GM18519 (cell line): ENCODE data around the gene BPIFA1.

Source experiments
- ATAC-seq: cut with Tn5 transposase; IDR thresholded peaks from one replicate; pipeline ENCODE4 v1.9.1; 2021; ENCODE audit warnings: mild to moderate bottlenecking, moderate library complexity; ENCODE audit not compliant: unreplicated experiment, low FRiP score

The BPIFA1 gene

GRCh38 chr20:33235696-33236095, at the start of gene BPIFA1:
Gene BPIFA1 (plus strand): TSS chr20:33235996. CDS start chr20:33237712, 1,716 bp downstream.
- no peak for ATAC-seq

DNA sequence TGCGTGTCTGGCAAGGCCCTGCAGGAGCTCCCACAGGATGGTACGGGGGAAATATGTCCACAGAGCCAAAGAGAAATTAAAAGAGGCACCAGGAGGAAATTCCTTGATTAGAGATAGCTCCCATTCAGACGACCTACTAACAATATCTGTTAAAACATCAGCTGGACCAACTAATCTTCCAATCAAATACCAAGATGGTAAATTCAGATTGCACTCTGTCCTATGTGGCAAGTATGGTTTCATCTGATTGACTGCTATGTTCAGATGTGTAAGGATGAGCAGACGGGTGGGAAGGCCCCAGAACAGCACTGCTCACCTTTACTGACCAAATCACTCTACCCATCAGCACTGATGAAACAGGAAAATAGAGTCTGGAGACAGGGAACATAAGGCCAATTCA, 48.3 kb upstream of the BPIFA1 start:
- ATAC-seq: no peak

DNA sequence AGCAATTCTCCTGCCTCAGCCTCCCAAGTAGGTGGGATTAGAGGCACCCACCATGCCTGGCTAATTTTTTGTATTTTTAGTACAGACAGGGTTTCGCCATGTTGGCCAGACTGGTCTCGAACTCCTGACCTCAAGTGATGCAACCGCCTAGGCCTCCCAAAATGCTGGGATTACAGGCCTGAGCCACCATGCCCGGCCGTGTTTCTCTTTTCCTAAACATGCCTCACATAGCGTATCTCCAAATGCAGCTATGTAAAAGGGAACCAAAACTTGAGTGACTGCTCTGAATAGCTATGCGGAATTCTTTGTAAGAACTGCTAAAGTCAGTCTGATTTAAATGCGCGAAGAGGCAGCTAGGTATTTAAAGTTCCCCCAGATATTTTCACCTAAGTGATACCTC, 47.4 kb upstream of the BPIFA1 start:
- ATAC-seq: no peak

- ATAC-seq: no peak
Measured at GRCh38 chr20:33191484-33191883, 44.3 kb upstream of the BPIFA1 start.

GRCh38 chr20:33191955-33192354, 43.8 kb upstream of the BPIFA1 start:
- ATAC-seq: no peak

DNA sequence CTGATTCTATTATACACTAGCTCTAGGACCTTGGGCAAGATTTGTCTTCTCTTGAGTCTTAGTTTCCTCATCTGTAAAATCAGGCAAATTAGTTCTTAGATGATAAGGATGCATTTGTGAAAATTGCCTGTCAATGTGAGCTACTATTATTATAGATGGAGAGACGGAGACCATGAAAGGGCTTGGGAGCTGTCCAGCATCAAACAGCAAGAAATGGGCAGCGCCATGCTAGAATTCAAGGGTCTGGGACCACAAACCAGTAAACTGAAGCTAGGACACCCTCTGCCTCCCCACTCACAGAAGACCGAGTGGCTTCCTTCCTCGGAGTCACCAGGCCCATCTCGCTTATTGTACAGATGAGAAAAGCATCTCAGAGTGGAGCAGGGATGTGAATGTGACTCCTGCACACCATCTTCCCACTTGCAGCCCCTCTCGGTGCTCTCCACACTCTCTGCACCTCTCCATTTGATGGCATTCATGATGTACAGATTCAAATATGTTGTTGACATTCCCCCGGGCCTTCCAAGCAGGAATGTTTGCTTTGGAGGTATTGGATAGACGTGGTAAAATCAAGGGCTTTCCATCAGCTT, 42.8 kb upstream of the BPIFA1 start:
- no peak for ATAC-seq

DNA sequence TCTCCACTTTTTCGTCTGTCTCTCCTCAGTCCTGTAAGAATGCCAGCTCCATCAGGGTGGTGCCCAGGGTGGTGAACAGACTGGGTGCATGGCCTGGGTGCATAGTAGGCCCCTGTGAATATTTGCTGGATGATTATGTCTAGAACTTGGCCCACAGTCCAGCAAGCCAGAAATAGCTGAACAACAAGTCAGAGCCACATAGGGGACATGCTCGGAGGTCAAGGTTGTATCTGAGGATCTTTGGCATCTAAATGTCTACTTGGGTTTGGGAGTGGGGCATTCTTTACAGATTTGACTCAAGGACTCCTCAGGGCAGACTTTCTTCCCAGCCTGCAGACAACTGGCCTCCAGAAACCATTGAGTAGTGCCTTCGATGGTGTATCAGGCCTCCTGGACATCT, 36.8 kb upstream of the BPIFA1 start:
- ATAC-seq: no peak

- ATAC-seq: no peak
Measured at GRCh38 chr20:33202451-33202850, 33.3 kb upstream of the BPIFA1 start.

DNA sequence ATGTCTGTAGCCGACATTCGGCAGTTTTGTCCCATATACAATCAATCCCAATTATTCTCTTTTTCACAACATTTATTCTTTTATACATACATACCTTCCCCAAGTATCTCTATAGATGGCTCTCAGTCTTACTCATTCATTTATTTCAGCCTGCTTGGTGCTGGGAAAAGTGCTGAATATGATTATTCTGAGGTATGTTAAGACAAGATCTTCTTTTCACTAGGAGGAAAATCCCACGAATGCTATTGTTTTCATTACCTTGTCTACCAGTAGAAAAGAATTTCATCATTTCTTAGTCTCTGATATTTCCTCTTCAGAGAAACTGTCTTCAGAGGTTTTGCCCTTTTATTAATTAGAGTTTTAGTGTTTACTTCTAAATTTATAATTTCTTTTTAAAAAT, 32.4 kb upstream of the BPIFA1 start:
- ATAC-seq: no peak

DNA sequence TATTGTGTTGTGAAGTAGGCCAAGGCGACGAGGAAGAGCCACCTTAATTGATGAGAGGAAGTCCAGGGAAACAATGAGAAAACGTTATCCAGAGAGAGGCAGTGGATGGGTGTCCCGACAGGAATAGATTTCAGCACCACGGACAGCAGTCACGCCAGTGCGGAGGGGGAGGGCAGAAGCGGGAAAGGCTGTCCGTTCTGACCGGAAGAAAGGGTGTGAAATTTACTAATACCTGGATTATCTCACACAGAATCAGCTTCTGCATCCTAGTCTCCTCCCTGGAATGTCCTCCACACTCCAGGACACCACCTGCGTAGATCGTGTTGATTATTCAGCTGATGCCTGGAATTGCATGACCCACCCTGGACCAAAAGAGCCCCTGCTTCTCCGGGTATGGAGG, 26.0 kb upstream of the BPIFA1 start:
- no peak for ATAC-seq

DNA sequence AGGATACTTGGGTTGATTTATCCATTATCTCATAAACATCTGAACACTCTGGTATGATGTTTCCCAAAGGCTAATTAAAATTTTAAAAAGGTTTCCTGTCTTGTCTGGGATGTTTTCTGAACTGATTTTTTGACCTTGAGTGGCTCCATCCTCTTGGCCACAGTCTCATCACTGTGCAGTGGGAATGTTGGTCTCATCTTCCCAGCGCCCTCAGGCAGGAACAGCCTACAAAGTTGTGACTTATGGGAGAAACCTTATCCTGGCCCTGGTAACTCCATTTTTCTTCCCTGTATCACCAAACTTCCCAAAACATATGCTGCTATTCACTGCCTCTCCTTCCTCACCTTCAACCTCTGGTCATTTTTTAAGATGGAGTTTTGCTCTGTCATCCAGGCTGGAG, 25.4 kb upstream of the BPIFA1 start:
- no peak for ATAC-seq

DNA sequence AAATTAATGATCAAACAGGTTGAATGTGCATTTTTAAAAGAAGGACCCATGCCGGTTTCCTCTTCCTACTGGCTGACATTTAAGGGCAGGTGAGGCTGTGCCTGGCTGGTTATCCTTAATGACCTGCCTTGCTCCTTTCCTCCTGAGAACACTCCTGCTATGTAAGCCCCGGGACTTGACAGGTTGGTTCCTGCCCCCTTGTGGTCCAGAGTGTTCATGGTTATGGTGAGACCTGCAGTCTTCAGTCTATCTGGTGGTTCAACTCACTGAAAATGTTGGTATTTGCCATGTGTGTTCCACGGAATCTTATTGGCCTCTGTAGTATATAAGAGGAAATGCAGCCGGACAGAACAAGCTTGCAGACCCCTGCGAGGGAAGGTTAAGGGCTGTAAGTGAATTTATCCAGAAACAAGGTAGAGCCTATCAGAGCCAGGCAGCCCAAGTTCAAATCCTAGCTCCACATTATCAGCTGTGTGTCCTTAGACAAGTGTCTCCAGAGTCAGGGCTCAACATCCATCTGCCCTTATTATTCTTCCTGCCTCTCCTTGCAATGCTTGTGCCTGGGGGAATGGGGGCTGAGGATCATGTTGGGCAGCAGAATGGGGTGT, 23.9 kb upstream of the BPIFA1 start:
- no peak for ATAC-seq

DNA sequence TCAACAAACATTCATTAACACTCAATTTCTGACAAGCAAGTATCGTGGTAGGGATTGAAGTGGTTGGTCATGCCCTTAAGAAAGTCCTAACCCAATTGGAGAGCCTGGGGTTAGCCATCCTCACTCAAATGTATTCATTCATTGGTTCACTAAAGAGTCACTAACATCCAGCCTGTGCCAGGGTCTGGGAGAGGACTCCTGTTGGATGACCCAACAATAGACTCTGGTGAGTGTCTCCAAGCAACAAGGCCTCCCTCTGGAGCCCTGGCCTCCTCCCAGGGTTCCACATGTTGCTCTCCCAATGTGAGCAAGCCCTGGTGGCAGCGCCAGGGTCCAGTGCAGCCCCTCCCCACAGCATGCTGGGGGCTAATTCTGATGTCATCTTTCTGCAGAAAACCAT, 18.7 kb upstream of the BPIFA1 start, which contains the start of gene BPIFA3:
BPIFA3 (plus strand) TSS at position 301 of the 400 bp plus-strand sequence. CDS start 185 bp downstream, outside the sequence.
- no peak for ATAC-seq

DNA sequence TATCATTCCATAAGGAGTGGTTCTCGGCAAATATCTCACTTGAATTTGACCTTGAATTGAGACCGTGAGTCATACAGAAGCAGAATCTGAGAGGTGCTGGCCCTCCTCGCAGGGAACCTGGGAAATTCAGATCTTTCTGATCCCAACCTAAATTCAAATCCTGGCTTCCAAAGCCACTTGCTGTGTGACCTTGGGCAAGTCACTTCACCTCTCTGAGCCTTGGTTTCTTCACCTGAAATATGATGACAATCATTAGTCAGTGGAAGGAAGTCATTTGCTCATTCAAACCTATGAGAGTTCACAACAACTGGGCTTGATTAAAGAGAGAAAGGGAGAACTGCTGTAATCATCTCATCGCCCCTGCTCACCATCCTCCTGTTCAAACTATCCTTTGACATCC, 11.4 kb upstream of the BPIFA1 start:
- no peak for ATAC-seq

DNA sequence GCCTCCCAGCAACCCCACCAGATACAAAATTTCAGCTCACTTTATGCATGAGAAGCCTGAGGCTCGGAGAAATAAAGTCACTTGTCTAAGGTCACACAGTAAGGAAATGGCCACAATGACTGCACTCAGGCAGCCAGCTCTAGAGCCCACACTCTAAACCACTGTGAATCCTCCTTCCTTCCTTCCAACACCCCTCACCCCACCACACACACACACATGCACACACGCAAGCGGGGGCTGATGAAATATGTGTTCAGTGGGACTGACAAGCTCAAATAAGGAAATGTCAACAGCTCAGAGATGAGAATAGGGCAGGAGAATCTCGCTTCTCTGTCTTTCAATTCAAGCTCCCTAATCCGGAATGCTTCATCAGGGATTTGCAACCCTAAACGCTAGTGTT, 6.0 kb upstream of the BPIFA1 start:
- ATAC-seq: no peak

GRCh38 chr20:33231237-33231636, 4.6 kb upstream of the BPIFA1 start:
- no peak for ATAC-seq

DNA sequence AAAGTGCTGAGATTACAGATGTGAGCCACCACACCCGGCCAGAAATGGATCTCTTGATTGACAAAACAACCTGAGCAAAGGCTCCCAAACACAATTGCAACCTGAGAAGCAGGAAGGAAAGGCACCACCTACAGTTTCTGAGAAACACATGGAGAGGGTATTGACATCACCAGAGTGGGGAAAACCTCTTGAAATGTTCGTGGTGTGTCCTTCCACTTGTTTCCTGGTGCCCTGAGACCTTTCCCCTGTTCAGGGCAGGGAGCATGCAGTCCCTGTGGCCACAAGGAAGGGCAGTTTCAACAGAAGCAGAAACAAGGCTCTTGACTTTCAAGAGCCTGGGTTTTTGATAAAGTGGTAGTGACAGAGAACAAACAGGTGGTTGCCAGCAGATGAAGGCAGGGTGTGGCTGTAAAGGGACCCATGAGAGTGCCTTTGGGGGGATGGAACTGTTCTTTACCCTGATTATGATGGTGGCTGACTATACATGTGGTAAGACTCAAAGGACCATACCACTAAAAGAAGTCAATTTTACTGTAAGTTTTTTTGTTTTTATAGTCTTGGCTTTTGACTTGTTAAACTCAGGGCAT, 3.2 kb upstream of the BPIFA1 start:
- no peak for ATAC-seq

GRCh38 chr20:33233129-33233774, 2.5 kb upstream of the BPIFA1 start:
- ATAC-seq: no peak

DNA sequence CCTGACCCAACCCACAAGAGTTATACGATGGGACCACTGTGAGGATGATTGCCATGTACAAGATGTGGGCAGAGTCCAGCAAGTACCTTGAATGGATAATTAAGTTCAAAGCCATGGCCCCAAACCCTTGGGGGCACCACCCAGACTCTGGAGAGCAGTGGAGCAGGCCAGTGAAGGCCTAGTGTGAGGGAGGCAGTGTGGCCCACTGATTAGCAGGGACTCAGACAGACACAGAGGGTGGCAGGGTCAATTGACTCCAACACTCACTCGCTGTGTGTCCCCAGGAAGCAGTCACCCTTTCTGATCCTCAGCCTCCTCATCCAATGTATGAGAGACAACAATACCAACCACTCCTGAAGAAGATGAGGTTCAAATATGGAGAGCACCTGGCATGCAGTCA, 1.7 kb upstream of the BPIFA1 start:
- no peak for ATAC-seq

DNA sequence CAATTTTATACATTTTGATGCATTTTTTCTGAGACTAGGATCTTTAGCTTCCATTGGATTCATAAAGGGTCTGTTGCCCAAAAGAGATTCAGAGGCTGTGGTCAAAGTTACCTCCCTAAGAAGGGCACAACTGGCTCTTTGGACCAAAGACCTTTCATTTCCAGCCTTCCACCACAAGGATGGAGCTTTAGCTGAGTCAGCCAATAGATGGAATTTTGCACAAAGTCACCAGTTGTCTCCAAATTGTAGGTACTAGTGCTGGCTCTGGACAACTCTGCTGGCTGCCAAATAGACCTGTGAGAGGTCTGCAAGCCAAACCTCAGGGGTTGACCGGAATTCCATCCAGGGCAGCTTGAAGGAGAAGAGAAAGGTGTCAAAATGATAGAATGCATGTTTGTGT, 555 bp downstream of the BPIFA1 start:
- ATAC-seq: no peak

DNA sequence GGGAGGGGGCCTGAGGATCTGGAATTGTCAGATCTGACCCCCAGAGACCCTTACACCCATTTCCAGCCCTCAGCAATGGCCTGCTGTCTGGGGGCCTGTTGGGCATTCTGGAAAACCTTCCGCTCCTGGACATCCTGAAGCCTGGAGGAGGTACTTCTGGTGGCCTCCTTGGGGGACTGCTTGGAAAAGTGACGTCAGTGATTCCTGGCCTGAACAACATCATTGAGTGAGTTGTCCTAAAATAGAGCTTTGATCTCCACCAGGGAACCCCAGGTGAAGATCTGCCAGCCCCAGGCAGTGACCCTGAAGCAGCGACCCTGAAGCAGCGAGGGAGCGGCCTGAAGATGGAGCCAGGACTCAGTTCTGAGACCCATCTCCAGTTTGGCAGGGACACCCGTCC, 2.2 kb downstream of the BPIFA1 start:
- no peak for ATAC-seq

DNA sequence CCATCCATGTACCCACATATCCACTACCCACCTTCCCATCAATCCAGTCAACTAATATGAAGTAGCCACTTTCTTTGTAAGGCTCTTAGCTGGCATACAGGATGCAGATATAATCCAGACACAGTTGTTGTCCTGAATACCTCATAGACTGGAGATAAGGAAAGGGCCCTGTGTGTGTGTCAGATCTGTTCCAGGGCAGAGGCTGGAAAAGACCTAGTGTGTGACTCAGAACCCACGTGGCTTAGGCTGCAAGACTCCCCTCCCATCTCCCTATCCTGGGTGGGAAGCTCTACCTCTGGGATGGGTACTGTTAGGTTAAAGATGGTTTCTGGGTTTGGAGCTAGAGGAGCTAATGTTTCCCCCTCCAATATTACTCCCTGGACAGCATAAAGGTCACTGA, 3.6 kb downstream of the BPIFA1 start:
- no peak for ATAC-seq
